Panc1 (cell line): Measurements from ENCODE around the gene H19.

Experiments used
- POLR2AphosphoS5 ChIP-seq: IDR thresholded peaks from 2 replicates; pipeline ENCODE4 v1.6.1; 2012; ENCODE audit warnings: mild to moderate bottlenecking, low read depth, low read length, moderate library complexity
- SIN3A ChIP-seq: IDR thresholded peaks from 2 replicates; pipeline ENCODE4 v1.6.1; 2012; ENCODE audit warnings: low read depth, mild to moderate bottlenecking, low read length, moderate library complexity, borderline replicate concordance; ENCODE audit not compliant: insufficient read depth
- TF ChIP-seq, protein P1 (sequence below): fragments of 450-650 bp; IDR thresholded peaks from 2 replicates; pipeline ENCODE4 v1.5.1; 2017; ENCODE audit warnings: mild to moderate bottlenecking
- TF ChIP-seq, protein P2 (sequence below), 2 experiments: IDR thresholded peaks; 2 replicates each; pipeline ENCODE4 v1.6.1; 2011 to 2012; ENCODE audit warnings: low read depth in 2 of 2, control low read depth in 1 of 2, low read length in 1 of 2, mild to moderate bottlenecking in 1 of 2, moderate library complexity in 1 of 2; ENCODE audit not compliant: insufficient read depth in 1 of 2

DNA sequence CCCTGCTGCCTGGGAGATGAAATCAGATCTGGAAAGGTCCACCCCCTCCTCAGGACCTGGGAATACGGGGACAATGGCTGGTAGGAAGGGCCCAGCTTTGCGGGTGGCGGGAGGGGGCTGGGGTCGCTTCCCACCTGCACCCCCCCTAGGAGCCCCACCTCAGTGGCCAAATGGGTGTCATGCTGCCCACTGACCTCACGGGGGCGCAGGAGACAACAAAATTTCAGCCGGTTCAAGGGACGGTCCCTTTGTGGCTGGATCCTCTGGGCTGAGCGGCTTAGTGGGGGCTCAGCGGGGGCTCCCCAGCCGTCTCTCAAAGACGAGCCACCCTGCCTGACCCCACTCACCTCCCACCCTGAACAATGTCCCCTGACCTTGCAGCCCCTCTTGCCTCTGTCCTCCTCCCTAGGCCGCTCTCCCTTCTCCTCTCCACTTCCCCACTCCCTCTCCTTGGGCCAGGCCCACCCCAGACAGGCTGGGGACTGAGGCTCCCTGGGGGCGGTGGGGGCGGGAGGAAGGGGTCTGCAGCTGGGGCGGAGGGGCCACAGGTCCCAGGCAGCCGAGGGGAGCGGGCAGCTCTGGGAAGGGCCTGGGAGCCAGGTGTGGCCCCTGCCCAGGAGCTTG is 39.3 kb upstream of the H19 start:
- TF ChIP-seq, protein P1, sequence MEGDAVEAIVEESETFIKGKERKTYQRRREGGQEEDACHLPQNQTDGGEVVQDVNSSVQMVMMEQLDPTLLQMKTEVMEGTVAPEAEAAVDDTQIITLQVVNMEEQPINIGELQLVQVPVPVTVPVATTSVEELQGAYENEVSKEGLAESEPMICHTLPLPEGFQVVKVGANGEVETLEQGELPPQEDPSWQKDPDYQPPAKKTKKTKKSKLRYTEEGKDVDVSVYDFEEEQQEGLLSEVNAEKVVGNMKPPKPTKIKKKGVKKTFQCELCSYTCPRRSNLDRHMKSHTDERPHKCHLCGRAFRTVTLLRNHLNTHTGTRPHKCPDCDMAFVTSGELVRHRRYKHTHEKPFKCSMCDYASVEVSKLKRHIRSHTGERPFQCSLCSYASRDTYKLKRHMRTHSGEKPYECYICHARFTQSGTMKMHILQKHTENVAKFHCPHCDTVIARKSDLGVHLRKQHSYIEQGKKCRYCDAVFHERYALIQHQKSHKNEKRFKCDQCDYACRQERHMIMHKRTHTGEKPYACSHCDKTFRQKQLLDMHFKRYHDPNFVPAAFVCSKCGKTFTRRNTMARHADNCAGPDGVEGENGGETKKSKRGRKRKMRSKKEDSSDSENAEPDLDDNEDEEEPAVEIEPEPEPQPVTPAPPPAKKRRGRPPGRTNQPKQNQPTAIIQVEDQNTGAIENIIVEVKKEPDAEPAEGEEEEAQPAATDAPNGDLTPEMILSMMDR = no peak
- no peak for TF ChIP-seq POLR2AphosphoS5
- TF ChIP-seq, protein P2, sequence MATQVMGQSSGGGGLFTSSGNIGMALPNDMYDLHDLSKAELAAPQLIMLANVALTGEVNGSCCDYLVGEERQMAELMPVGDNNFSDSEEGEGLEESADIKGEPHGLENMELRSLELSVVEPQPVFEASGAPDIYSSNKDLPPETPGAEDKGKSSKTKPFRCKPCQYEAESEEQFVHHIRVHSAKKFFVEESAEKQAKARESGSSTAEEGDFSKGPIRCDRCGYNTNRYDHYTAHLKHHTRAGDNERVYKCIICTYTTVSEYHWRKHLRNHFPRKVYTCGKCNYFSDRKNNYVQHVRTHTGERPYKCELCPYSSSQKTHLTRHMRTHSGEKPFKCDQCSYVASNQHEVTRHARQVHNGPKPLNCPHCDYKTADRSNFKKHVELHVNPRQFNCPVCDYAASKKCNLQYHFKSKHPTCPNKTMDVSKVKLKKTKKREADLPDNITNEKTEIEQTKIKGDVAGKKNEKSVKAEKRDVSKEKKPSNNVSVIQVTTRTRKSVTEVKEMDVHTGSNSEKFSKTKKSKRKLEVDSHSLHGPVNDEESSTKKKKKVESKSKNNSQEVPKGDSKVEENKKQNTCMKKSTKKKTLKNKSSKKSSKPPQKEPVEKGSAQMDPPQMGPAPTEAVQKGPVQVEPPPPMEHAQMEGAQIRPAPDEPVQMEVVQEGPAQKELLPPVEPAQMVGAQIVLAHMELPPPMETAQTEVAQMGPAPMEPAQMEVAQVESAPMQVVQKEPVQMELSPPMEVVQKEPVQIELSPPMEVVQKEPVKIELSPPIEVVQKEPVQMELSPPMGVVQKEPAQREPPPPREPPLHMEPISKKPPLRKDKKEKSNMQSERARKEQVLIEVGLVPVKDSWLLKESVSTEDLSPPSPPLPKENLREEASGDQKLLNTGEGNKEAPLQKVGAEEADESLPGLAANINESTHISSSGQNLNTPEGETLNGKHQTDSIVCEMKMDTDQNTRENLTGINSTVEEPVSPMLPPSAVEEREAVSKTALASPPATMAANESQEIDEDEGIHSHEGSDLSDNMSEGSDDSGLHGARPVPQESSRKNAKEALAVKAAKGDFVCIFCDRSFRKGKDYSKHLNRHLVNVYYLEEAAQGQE (IDR thresholded peaks at IDR 0.05; ENCODE audit: insufficient read depth in 1 of 2, low read depth in 2 of 2, low read length in 1 of 2) = no peak
- TF ChIP-seq SIN3A = no peak
